Activated T-helper 17 cell treated with anti-CD3 and anti-CD28 coated beads, Interleukin-2, amount 50 U/mL, for 72 hours (primary cell): ENCODE data around the gene BUD13. TPM values are rescaled to one million over a fixed set of nuclear protein-coding genes. Genes with fewer than 3 reads are reported as not detected.

Experiments used
- ATAC-seq: fragments of 150-1000 bp; cut with Tn5 transposase; replicated peaks from 2 replicates; pipeline ENCODE4 v1.10.0; 2021; ENCODE audit warnings: mild to moderate bottlenecking, moderate library complexity
- H3K27ac Mint-ChIP-seq: one replicate; pipeline ENCODE4 v1.8.0; 2022; ENCODE audit warnings: mixed read lengths
- H3K27me3 Mint-ChIP-seq: one replicate; pipeline ENCODE4 v1.8.0; 2022; ENCODE audit warnings: mixed read lengths
- H3K36me3 Mint-ChIP-seq: one replicate; pipeline ENCODE4 v1.8.0; 2022; ENCODE audit warnings: low read depth, mild to moderate bottlenecking, mixed read lengths
- H3K4me1 Mint-ChIP-seq: one replicate; pipeline ENCODE4 v1.8.0; 2022; ENCODE audit warnings: mixed read lengths
- H3K4me3 Mint-ChIP-seq: one replicate; pipeline ENCODE4 v1.8.0; 2022; ENCODE audit warnings: mild to moderate bottlenecking, mixed read lengths
- H3K9me3 Mint-ChIP-seq: one replicate; pipeline ENCODE4 v1.8.0; 2022; ENCODE audit warnings: mixed read lengths
- total RNA-seq, 2 donors: library from RNA; stranded (reverse); gene quantifications; one replicate each; pipeline ENCODE4 v1.2.3, GENCODE V29; 2022

Gene BUD13
- total RNA-seq, 2 donors from 2014 or later = 22.0 to 28.7 TPM

DNA sequence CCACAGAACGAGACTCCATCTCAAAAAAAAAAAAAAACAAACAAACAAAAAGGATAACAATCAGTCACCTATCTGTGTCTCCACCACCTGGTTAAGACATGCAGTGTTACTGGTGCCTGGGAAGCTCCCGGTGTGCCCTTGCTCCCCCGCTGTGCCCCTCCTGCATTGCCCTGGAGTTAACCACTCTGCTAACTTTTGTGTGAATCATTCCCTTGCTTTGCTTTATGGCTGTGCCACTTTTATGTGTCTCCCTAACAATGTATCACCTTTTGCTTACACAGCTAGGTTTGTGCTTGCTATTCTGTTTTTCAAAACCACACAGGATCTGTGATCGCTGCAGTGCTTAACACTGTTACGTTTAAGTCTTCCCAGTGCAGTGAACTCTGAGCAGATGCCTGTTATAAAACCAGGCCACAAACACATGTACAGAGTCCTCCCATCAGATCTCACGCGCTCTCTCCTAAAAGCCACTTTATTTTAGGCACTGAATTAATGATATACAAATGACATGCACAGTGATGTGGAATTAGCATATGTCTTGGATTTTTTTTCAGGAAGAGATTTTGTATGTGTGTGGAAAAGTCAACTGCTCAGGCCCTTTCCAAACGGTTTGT is 69.9 kb downstream of the BUD13 start:
- no peak for ATAC-seq
- H3K4me1 Mint-ChIP-seq = no peaks in the 10 kb centered on the region
- H3K36me3 Mint-ChIP-seq = no peaks in the 10 kb centered on the region
- H3K27ac Mint-ChIP-seq = peak overlapping the region; percentile 16
- peaks cover 3% of the 10 kb centered on the region for H3K27me3 Mint-ChIP-seq
- no peaks in the 10 kb centered on the region for H3K9me3 Mint-ChIP-seq
- H3K4me3 Mint-ChIP-seq = no peak overlapping the region

DNA sequence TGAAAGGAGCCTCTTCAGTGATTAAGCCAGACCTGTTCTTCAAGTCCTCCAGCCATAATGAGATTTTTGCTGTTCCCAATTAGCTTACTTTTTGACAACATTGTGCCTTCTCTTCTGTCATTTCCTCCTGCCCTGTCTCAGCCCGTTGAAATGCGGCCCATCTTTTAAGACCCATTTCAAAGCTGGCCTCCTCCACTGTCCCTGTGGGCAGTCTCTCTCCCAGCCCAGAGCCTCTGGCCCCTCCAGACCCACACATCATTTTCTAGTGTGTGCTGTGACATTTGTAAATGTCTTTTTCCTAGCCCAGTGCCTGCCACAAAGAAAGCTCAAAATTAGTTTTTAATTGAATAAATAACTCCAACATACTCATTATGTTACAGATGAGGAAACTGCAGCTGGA is 70.9 kb downstream of the BUD13 start:
- Mint-ChIP-seq H3K27me3 (peaks cover 3% of the 10 kb centered on the region), H3K4me3 (no peak overlapping the region), H3K4me1 (no peaks in the 10 kb centered on the region), H3K36me3 (no peaks in the 10 kb centered on the region), H3K9me3 (no peaks in the 10 kb centered on the region), H3K27ac (no peak overlapping the region)
- ATAC-seq = no peak

DNA sequence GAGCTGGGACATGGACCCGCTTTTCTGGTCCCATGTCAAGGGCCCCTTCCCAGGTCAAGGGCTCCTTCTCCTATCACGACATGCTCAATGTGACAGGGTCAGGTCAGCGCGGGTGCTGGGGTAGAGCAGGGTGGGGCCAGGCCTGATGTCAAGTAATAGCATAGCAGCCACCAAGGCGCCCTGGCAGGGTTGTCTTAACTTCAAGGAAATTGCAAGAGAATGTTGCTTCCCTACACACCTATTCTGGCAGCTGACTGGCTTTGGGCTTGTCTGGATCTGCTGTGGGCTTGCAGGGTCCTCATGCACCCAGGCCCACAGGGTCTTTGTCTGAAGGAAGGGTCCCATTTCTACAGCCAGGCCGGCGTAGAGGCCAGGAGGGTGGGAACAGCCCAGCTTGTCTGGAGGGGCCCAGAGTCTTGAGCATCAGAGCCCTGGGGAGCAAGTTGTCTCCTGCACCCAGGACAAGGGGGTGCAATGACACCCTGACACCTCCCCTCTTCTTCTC is 71.4 kb downstream of the BUD13 start:
- peaks cover 3% of the 10 kb centered on the region for H3K27me3 Mint-ChIP-seq
- H3K27ac Mint-ChIP-seq = no peak overlapping the region
- no peaks in the 10 kb centered on the region for H3K4me1 Mint-ChIP-seq
- H3K4me3 Mint-ChIP-seq = no peak overlapping the region
- no peaks in the 10 kb centered on the region for H3K36me3 Mint-ChIP-seq
- H3K9me3 Mint-ChIP-seq = no peaks in the 10 kb centered on the region
- no peak for ATAC-seq

DNA sequence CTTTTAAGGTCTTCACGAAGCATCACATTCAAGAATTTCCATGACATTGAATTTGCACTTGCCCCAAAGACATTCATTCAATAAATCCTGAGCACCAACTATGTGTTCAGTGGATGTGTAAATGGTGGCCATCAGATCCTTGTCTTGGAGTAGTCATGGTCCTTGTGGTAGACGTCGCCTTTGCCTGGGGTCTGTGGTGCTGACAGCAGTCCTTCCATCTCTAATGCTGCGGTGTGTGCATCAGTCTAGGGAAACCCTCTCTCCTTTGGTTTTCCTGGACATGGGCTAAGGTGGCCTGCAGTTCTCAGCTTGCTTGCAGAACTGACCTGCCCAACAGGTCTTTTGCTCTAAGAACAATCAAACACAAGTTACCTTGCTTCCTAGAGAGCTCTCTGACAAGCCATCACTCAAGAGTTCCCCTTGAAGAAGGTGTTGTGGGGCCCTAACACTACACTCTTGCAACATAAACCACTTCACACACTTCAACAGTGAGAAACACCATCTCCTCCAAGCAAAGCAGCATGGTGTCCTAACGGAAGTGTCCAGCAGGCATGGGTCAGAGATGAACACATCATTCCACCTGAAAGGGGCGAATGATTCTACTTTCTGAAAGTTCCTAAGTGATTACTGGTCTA is 72.1 kb downstream of the BUD13 start:
- no peak for ATAC-seq
- peaks cover 6% of the 10 kb centered on the region for H3K27me3 Mint-ChIP-seq
- no peaks in the 10 kb centered on the region for H3K36me3 Mint-ChIP-seq
- no peaks in the 10 kb centered on the region for H3K4me1 Mint-ChIP-seq
- no peaks in the 10 kb centered on the region for H3K9me3 Mint-ChIP-seq
- no peak overlapping the region for H3K4me3 Mint-ChIP-seq
- no peak overlapping the region for H3K27ac Mint-ChIP-seq

Other genes starting within 250 kb of the BUD13 start
- 10 to 100 TPM; 66.4 to 98.1 TPM for gene ZPR1, start 15.0 kb upstream of the BUD13 start, total RNA-seq
- not detected for gene APOA5, start 18.9 kb upstream of the BUD13 start, total RNA-seq
- not detected for gene APOA4, start 50.3 kb upstream of the BUD13 start, total RNA-seq
- not detected for gene APOC3, start 56.9 kb upstream of the BUD13 start, total RNA-seq
- under 1 TPM; 0.37 TPM for gene APOA1, start 64.6 kb upstream of the BUD13 start, total RNA-seq